Upper lobe of left lung (tissue), 4 donors: ENCODE measurements around the gene MID1IP1.

Experiments used
- EP300 ChIP-seq, 4 donors: sonication (generic); formaldehyde crosslinking; IDR thresholded peaks; one replicate each; pipeline ENCODE4 v1.5.1; 2017; ENCODE audit warnings: antibody characterized with exemption in 4 of 4, control low read depth in 2 of 4
- POLR2A ChIP-seq, 4 donors: fragments of 450-650 bp; IDR thresholded peaks; one replicate each; pipeline ENCODE4 v1.5.1; 2016 to 2017; ENCODE audit warnings: antibody characterized with exemption in 4 of 4, mild to moderate bottlenecking in 2 of 4
- POLR2AphosphoS5 ChIP-seq, 2 donors: sonication (generic); formaldehyde crosslinking; IDR thresholded peaks; one replicate each; pipeline ENCODE4 v1.5.1; 2017; ENCODE audit warnings: antibody characterized with exemption in 2 of 2
- TF ChIP-seq, protein P1 (sequence below), 6 experiments: fragments of 450-650 bp in 4 of 6; fragments of 200-600 bp in 2 of 6; sonication (generic) in 2 of 6; IDR thresholded peaks; one replicate each; pipeline ENCODE4 v1.5.1; 2016 to 2019; ENCODE audit warnings: antibody characterized with exemption in 6 of 6

DNA sequence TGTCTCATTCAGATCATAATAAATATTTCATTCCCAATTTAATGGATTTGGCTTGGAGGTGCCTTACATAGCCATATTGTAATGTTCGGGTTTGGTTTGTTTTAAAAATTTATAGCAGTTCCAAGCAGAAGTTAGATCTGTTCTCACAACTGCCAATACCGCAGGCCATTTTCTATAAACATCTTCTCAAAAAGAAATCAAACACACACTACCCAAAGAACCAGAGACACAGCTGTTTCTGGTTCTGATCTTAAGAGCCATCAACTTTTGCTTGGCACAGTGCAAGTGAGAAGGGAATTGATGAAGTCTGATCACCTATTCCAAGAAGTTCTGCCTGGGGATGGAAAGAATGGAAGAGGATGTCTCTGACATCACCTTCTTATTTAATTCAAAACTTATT lies 22.9 kb downstream of the MID1IP1 start:
- TF ChIP-seq, protein P1, sequence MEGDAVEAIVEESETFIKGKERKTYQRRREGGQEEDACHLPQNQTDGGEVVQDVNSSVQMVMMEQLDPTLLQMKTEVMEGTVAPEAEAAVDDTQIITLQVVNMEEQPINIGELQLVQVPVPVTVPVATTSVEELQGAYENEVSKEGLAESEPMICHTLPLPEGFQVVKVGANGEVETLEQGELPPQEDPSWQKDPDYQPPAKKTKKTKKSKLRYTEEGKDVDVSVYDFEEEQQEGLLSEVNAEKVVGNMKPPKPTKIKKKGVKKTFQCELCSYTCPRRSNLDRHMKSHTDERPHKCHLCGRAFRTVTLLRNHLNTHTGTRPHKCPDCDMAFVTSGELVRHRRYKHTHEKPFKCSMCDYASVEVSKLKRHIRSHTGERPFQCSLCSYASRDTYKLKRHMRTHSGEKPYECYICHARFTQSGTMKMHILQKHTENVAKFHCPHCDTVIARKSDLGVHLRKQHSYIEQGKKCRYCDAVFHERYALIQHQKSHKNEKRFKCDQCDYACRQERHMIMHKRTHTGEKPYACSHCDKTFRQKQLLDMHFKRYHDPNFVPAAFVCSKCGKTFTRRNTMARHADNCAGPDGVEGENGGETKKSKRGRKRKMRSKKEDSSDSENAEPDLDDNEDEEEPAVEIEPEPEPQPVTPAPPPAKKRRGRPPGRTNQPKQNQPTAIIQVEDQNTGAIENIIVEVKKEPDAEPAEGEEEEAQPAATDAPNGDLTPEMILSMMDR (IDR thresholded peaks at IDR 0.05) = no peak
- TF ChIP-seq POLR2AphosphoS5 (IDR thresholded peaks at IDR 0.05) (no peak), POLR2A (IDR thresholded peaks at IDR 0.05) (no peak), EP300 (IDR thresholded peaks at IDR 0.05) (no peak)
